Keratinocyte (primary cell): Measurements from ENCODE around the gene ANKZF1. TPM values are rescaled to one million over a fixed set of nuclear protein-coding genes. Genes with fewer than 3 reads are reported as not detected.

Source experiments
- DNase-seq: peaks from one replicate; pipeline ENCODE4 v3.0.0-alpha.2; 2011; ENCODE audit warnings: low read depth, missing footprints, low spot score
- FAIRE-seq: peaks from 2 replicates; lab custom pipeline; 2011; peaks lifted over from hg19 to GRCh38; lab: Jason Lieb, UNC
- H2AFZ ChIP-seq: 2 replicates; pipeline ENCODE4 v1.6.0; 2012; ENCODE audit warnings: low read length, control low read depth, inconsistent platforms; ENCODE audit not compliant: control insufficient read depth
- H3K27ac ChIP-seq: 2 replicates; pipeline ENCODE4 v1.5.1; 2011; ENCODE audit warnings: low read length; ENCODE audit not compliant: control insufficient read depth, insufficient read depth
- H3K27me3 ChIP-seq: 3 replicates; pipeline ENCODE4 v1.6.0; 2011; ENCODE audit warnings: low read length; ENCODE audit not compliant: control insufficient read depth, insufficient read depth; ENCODE audit errors: extremely low read depth
- H3K36me3 ChIP-seq, 2 experiments: 2 replicates in 1 of 2; 3 replicates in 1 of 2; pipeline ENCODE4 v1.5.1; 2011; ENCODE audit warnings: low read length in 2 of 2, mild to moderate bottlenecking in 1 of 2; ENCODE audit not compliant: control insufficient read depth in 2 of 2, insufficient read depth in 2 of 2; ENCODE audit errors: extremely low read depth in 1 of 2
- H3K4me1 ChIP-seq: 3 replicates; pipeline ENCODE4 v1.5.1; 2011; ENCODE audit warnings: low read length; ENCODE audit not compliant: control insufficient read depth, insufficient read depth; ENCODE audit errors: extremely low read depth
- H3K4me2 ChIP-seq: 3 replicates; pipeline ENCODE4 v1.6.0; 2011; ENCODE audit warnings: low read depth, low read length; ENCODE audit not compliant: control insufficient read depth, insufficient read depth; ENCODE audit errors: extremely low read depth
- H3K4me3 ChIP-seq, 3 experiments: fragments of 200-600 bp in 1 of 3; sonication (generic) in 1 of 3; 2 replicates in 2 of 3; 3 replicates in 1 of 3; pipeline ENCODE4 v1.5.1; 2011 to 2016; ENCODE audit warnings: low read length in 3 of 3, mild to moderate bottlenecking in 3 of 3, control low read depth in 2 of 3, inconsistent platforms in 1 of 3, low read depth in 1 of 3, mixed read lengths in 1 of 3, mixed run types in 1 of 3, moderate library complexity in 1 of 3; ENCODE audit not compliant: control insufficient read depth in 2 of 3, insufficient read depth in 2 of 3; ENCODE audit errors: extremely low read depth in 1 of 3
- H3K79me2 ChIP-seq: 2 replicates; pipeline ENCODE4 v1.6.0; 2012; ENCODE audit warnings: low read length; ENCODE audit not compliant: control insufficient read depth, insufficient read depth
- H3K9ac ChIP-seq: 3 replicates; pipeline ENCODE4 v1.6.0; 2011; ENCODE audit warnings: low read length; ENCODE audit not compliant: control insufficient read depth, insufficient read depth; ENCODE audit errors: extremely low read depth
- H3K9me1 ChIP-seq: 3 replicates; pipeline ENCODE4 v1.6.0; 2011; ENCODE audit warnings: low read length; ENCODE audit not compliant: control insufficient read depth, insufficient read depth; ENCODE audit errors: extremely low read depth
- H3K9me3 ChIP-seq: 2 replicates; pipeline ENCODE4 v1.5.1; 2012; ENCODE audit warnings: low read depth, low read length; ENCODE audit not compliant: control insufficient read depth
- H4K20me1 ChIP-seq: 3 replicates; pipeline ENCODE4 v1.6.0; 2011; ENCODE audit warnings: low read length; ENCODE audit not compliant: control insufficient read depth, insufficient read depth; ENCODE audit errors: extremely low read depth
- EZH2 ChIP-seq: IDR thresholded peaks from one replicate; pipeline ENCODE4 v1.6.1; 2012; ENCODE audit warnings: inconsistent platforms, mild to moderate bottlenecking, low read length, moderate library complexity
- dilution Hi-C: fragments of 300-500 bp; cut with MboI; formaldehyde crosslinking; loops from one replicate; pipeline ENCODE4 v1.7.0; 2020; ENCODE audit warnings: low sequenced_read_pairs; ENCODE audit not compliant: extremely low pct_ligation_motif_present
- polyA plus RNA-seq, 5 experiments: library from polyadenylated mRNA; depleted of rRNA in 3 of 5; stranded (reverse) in 3 of 5; stranded (forward) in 1 of 5; unstranded in 1 of 5; fragments of >200 nt; gene quantifications; 1 replicate in 1 of 5; 2 replicates in 3 of 5; 3 replicates in 1 of 5; pipeline versions ENCODE4 v1.2.1 to v1.2.3, GENCODE V29; 2011 to 2012; ENCODE audit warnings: missing spikeins in 2 of 5, low read depth in 1 of 5, low replicate concordance in 1 of 5
- TF ChIP-seq, protein P1 (sequence below), 3 experiments: IDR thresholded peaks in 1 of 3; conservative IDR thresholded peaks in 1 of 3; optimal IDR thresholded peaks in 1 of 3; 2 replicates in 2 of 3; 3 replicates in 1 of 3; pipeline versions ENCODE3 to v1.5.1; 2011; ENCODE audit warnings: low read length in 3 of 3, mild to moderate bottlenecking in 3 of 3, moderate library complexity in 2 of 3, control low read depth in 1 of 3, inconsistent platforms in 1 of 3; ENCODE audit not compliant: insufficient read depth in 2 of 3; ENCODE audit errors: extremely low read depth in 1 of 3

ANKZF1 gene
- polyA plus RNA-seq, 1 donor (not counting 4 experiments of a cell fraction or from before 2014, with no cell fraction given), result 35.1 TPM

DNA sequence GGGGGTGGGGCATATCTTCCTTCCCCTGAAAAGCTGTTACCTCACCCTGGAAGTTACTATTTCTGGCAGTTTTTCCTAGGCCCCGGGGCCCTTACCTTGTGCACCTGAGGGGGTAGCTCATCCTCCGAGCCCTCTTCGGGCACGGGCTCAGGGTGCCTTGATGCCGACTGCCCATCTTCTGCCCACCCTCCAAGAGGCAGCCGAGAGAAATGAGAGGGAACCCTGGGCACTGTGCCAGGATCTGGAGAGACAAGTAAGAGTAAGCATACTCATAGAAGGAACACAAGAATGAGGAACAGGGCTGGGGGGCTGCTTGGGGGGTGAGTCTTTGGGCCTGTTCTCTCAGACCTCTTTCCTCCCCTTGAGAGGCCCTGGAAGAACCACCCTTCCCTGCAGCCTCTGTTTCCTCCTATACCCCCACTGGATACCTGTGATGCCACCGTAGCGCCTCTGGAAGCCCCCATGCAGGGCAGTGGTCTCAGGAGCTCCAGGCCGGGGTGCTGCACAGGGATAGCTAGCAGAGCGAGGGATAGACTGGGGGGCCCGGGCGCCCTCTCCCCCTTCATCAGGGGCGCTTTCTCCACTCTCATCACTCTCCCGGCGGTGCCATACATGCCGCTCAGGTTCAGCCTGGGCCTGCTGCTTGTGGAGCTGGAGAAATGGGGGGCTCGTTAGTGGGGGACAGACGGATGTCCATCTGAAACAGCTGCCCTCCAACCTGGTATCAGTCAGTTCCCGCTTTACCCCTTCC is 8.8 kb upstream of the ANKZF1 start:
- FAIRE-seq (no peak), DNase-seq (no peak)
- Histone ChIP-seq H3K9me3 (no peaks in the 10 kb centered on the region), H3K27me3 (no peaks in the 10 kb centered on the region), H4K20me1 (no peaks in the 10 kb centered on the region), H3K9ac (no peak overlapping the region), H3K4me2 (no peak overlapping the region), H3K9me1 (no peaks in the 10 kb centered on the region), H3K4me1 (peaks cover 18% of the 10 kb centered on the region), H3K79me2 (no peaks in the 10 kb centered on the region), H3K4me3 (no peak overlapping the region), H3K36me3 (peaks cover 31 to 46% of the 10 kb centered on the region in 2 experiments), H2AFZ (no peak overlapping the region), H3K27ac (no peak overlapping the region)
- TF ChIP-seq, protein P1, sequence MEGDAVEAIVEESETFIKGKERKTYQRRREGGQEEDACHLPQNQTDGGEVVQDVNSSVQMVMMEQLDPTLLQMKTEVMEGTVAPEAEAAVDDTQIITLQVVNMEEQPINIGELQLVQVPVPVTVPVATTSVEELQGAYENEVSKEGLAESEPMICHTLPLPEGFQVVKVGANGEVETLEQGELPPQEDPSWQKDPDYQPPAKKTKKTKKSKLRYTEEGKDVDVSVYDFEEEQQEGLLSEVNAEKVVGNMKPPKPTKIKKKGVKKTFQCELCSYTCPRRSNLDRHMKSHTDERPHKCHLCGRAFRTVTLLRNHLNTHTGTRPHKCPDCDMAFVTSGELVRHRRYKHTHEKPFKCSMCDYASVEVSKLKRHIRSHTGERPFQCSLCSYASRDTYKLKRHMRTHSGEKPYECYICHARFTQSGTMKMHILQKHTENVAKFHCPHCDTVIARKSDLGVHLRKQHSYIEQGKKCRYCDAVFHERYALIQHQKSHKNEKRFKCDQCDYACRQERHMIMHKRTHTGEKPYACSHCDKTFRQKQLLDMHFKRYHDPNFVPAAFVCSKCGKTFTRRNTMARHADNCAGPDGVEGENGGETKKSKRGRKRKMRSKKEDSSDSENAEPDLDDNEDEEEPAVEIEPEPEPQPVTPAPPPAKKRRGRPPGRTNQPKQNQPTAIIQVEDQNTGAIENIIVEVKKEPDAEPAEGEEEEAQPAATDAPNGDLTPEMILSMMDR (optimal IDR thresholded peaks at IDR 0.05 in 1 of 3, IDR thresholded peaks at IDR 0.05 in 1 of 3, conservative IDR thresholded peaks at IDR 0.05 in 1 of 3; ENCODE audit: extremely low read depth in 1 of 3, insufficient read depth in 2 of 3, low read length in 3 of 3), result no peak
- TF ChIP-seq EZH2, result no peak
- dilution Hi-C loops, result no loop called here

DNA sequence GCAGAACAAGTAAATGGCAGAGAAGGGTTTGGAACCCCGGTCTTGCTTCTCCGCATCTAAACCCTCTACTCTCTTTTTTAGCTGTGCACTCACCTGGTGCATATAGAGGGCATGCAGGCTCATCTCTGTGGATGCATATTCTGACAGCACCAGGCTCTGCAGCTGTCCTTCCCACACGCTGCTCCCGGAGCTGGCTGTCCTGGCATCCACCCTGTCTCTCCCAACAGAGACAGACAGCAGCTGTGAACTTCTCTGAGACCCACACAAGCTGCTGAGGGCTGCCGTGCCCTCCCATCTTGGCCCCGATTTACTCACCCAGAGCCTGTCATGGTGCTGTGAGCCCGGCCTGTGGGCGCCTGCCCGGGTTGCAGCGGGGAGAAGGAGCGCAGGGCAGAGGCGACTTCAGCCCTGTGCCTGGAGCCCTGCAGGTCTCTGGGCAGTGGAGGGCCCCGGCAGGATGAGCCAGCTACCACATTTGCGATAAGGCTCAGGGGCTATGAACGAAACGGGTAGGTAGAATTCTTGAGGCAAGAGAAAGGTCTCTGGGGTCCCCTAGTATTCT is 7.6 kb upstream of the ANKZF1 start:
- H3K4me1 ChIP-seq, result peaks cover 18% of the 10 kb centered on the region
- no peaks in the 10 kb centered on the region for H3K9me3 ChIP-seq
- no peak overlapping the region for H3K4me3 ChIP-seq
- H3K9ac ChIP-seq, result no peak overlapping the region
- DNase-seq (no peak), FAIRE-seq (no peak)
- dilution Hi-C loops, result no loop called here
- no peaks in the 10 kb centered on the region for H3K9me1 ChIP-seq
- no peak overlapping the region for H2AFZ ChIP-seq
- no peak overlapping the region for H3K4me2 ChIP-seq
- peaks cover 4% of the 10 kb centered on the region for H3K79me2 ChIP-seq
- no peaks in the 10 kb centered on the region for H3K27me3 ChIP-seq
- H3K36me3 ChIP-seq, result peaks cover 37 to 44% of the 10 kb centered on the region in 2 experiments
- H3K27ac ChIP-seq, result no peak overlapping the region
- no peaks in the 10 kb centered on the region for H4K20me1 ChIP-seq
- TF ChIP-seq EZH2, result no peak
- TF ChIP-seq, protein P1 (optimal IDR thresholded peaks at IDR 0.05 in 1 of 3, IDR thresholded peaks at IDR 0.05 in 1 of 3, conservative IDR thresholded peaks at IDR 0.05 in 1 of 3; ENCODE audit: extremely low read depth in 1 of 3, insufficient read depth in 2 of 3, low read length in 3 of 3), result no peak
